Measurements from ENCODE around the gene NLRC3.

The NLRC3 gene

DNA sequence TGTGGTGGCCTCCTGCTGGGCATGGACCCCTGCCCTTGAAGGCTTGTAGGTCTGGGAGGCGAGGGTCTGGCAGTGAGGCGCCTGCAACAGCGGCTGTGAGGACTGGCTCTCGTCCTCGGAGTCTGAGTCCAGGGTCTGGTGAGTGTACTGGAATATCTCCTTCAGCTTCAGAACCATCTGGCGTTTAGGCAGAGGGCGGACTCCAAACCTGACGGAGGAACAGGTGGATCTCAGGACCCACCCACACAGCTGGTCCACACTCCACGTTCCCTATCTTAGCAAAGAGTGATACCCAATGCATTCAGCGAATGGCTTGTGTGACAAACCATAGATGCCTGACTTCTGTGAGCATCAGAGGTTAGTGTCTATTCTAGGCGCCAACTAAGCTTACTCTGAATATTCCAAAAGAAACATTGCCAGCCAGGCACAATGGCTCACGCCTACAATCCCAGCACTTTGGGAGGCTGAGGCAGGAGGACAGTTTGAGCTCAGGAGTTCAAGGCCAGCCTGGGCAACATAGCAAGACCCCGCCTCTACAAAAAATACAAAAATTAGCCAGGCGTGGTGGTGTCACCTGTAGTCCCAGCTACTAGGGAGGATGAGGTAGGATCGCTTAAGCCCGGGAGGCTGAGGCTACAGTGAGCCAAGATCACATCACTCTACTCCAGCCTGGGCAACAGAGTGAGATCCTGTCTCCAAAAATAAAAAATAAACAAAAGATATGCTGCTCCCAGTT, 6.3 kb upstream of the NLRC3 start:
- TF ChIP-seq CTCF (conservative IDR thresholded peaks at IDR 0.05): no peak
- no peak overlapping the region for H3K27ac ChIP-seq

- no peak for TF ChIP-seq CTCF (conservative IDR thresholded peaks at IDR 0.05)
- H3K27ac ChIP-seq: no peak overlapping the region
These were observed 5.3 kb upstream of the NLRC3 start for GRCh38 chr16:3582276-3583165.

DNA sequence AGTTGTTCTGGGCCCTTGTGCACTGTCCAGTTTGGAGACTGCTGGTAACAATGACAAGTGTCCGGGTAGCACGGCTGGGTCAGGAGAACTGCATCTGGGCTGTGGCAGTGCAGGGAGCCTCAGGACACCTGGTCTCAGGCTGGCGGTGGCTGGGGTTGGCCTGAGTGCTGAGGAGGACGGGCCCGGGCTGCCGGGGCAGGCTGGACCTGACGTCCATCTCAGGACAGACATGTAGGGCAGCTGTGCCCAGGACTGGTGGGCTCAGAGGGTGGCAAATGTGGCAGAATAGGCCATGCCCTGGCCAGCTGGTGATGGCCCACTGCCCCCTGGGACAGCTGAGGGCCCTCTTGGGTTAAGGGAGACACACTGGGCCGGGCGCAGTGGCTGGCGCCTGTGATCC, 4.2 kb upstream of the NLRC3 start:
- TF ChIP-seq CTCF (conservative IDR thresholded peaks at IDR 0.05): no peak
- H3K27ac ChIP-seq: no peak overlapping the region

GRCh38 chr16:3580686-3581085, 3.5 kb upstream of the NLRC3 start:
- H3K27ac ChIP-seq: no peak overlapping the region
- no peak for TF ChIP-seq CTCF (conservative IDR thresholded peaks at IDR 0.05)

DNA sequence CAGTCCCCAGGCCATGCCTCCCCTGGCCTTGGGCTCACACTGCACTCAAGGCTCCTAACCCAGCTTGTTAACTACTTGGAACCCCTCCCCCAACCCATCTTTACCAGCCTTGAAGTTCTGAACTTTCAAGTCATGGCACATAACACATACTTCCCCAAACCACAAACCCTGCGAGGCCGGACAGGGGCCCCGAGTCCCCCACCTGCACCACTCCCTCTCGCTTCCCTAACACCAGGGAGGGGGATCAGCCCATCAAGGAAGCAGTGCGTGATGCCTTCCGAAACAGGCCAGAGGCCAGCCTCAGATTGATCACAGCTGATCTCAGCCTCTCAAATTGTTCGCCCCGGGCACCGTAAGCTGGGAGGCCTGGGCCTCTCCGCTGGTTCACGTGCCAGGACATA, 3.0 kb upstream of the NLRC3 start:
- TF ChIP-seq CTCF (conservative IDR thresholded peaks at IDR 0.05): no peak
- H3K27ac ChIP-seq: no peak overlapping the region

DNA sequence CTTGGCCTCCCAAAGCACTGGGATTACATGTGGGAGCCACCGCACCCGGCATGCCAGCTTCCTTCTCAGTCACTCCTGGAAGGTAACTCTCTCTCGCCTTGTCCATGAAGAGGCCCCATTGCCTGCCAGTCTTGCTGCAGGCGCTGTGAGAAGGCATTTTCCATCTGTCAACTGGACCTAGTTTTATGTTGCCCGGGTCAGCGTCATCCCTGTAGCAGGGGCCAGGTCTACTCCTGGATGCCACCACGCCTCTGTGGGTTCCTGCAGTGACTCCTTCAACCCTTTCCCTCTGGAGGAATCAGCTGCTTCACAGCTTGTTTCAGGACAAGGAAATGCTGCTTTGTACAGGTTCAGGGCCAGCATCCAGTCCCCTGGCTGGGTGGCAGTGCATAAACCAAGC, 2.6 kb upstream of the NLRC3 start:
- H3K27ac ChIP-seq: no peak overlapping the region
- no peak for TF ChIP-seq CTCF (conservative IDR thresholded peaks at IDR 0.05)
